T-helper 1 cell treated with Interleukin-12 subunit alpha and Interleukin-12 subunit beta and Interleukin-4 antibody, amounts not matched to agents 30 ng/mL and 1 ng/mL, for 36 hours (primary cell): ENCODE results near the gene TMEM63C. TPM values are rescaled to one million over a fixed set of nuclear protein-coding genes. Genes with fewer than 3 reads are reported as not detected.

Experiments
- intact Hi-C: fragments of 100-400 bp; cut with micrococcal nuclease; formaldehyde crosslinking; loops from one replicate; pipeline ENCODE4 v1.15.1; 2024
- total RNA-seq: library from RNA; stranded (reverse); gene quantifications from 2 replicates; pipeline ENCODE4 v1.2.3, GENCODE V29; 2022

TMEM63C gene
- 0.27 and 0.80 TPM in 2 replicates for total RNA-seq

GRCh38 chr14:77181603-77182437 is at the start of gene TMEM63C:
TMEM63C (plus strand) TSS chr14:77181798; CDS start chr14:77218814, 37,016 bp downstream.
- intact Hi-C loops, result no loop called here

- intact Hi-C loops, result no loop called here
These were observed 49.6 kb upstream of the TMEM63C start for GRCh38 chr14:77131871-77132486.

GRCh38 chr14:77133720-77134338 is 47.8 kb upstream of the TMEM63C start:
- intact Hi-C loops, result no loop called here

GRCh38 chr14:77139022-77139421 is 42.6 kb upstream of the TMEM63C start:
- intact Hi-C loops, result loop anchor here (5.0 kb wide), 1 partner anchor 68 kb away; no protein-coding TSS in a partner anchor

- intact Hi-C loops, result loop anchor here (5.0 kb wide), 1 partner anchor 68 kb away; no protein-coding TSS in a partner anchor
These were observed 41.8 kb upstream of the TMEM63C start for GRCh38 chr14:77139540-77140358.

- intact Hi-C loops, result no loop called here
These were observed 41.0 kb upstream of the TMEM63C start for GRCh38 chr14:77140359-77141213.

GRCh38 chr14:77141214-77142004 is 40.2 kb upstream of the TMEM63C start, which contains the start of gene ZDHHC22:
ZDHHC22 (minus strand) TSS chr14:77141791; CDS start chr14:77139738, 2,053 bp downstream.
- intact Hi-C loops, result no loop called here

GRCh38 chr14:77142005-77142800 is 39.4 kb upstream of the TMEM63C start:
- intact Hi-C loops, result no loop called here

GRCh38 chr14:77143071-77143470 is 38.5 kb upstream of the TMEM63C start:
- intact Hi-C loops, result no loop called here

- intact Hi-C loops, result no loop called here
These were observed 37.0 kb upstream of the TMEM63C start for GRCh38 chr14:77144412-77145115.

GRCh38 chr14:77145975-77146740 is 35.4 kb upstream of the TMEM63C start:
- intact Hi-C loops, result no loop called here

- intact Hi-C loops, result no loop called here
These were observed 32.9 kb upstream of the TMEM63C start for GRCh38 chr14:77148510-77149231.

GRCh38 chr14:77151245-77151644 is 30.4 kb upstream of the TMEM63C start:
- intact Hi-C loops, result no loop called here

GRCh38 chr14:77151918-77152588 is 29.5 kb upstream of the TMEM63C start:
- intact Hi-C loops, result loop anchor here (1.0 to 2.0 kb wide), 3 partner anchors 164 to 1447 kb away; no protein-coding TSS in a partner anchor

- intact Hi-C loops, result loop anchor here (2.0 kb wide), 1 partner anchor 1445 kb away; no protein-coding TSS in a partner anchor
These were observed 27.8 kb upstream of the TMEM63C start for GRCh38 chr14:77153802-77154201.

GRCh38 chr14:77154421-77154820 is 27.2 kb upstream of the TMEM63C start:
- intact Hi-C loops, result no loop called here
